ENCODE data around the gene TMEM123.
A peak's percentile ranks its signal among the peaks of the same experiment; 100 is the strongest.

TMEM123 gene

GRCh38 chr11:102471474-102471873 lies 18.9 kb upstream of the TMEM123 start:
- no peak for DNase-seq (ENCODE audit: low spot score)

DNA sequence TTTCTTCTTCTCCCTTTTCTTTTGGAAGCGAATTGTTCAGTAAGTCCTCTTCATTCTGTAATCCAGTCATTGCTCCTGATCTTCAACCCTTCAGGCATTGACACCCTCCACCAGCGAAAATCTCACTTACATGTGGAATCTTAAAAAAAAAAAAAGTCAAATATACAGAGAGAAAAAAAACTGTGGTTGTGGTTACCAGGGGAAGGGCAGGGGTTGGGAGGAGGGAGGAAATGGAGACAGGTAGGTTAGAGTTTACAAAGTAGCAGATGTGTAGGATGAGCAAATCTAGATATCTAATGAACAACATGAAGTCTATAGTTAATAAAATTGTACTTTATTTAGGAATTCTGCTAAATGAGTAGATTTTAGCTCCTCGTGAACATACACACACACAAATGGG lies 17.7 kb upstream of the TMEM123 start:
- DNase-seq (ENCODE audit: low spot score): no peak

DNA sequence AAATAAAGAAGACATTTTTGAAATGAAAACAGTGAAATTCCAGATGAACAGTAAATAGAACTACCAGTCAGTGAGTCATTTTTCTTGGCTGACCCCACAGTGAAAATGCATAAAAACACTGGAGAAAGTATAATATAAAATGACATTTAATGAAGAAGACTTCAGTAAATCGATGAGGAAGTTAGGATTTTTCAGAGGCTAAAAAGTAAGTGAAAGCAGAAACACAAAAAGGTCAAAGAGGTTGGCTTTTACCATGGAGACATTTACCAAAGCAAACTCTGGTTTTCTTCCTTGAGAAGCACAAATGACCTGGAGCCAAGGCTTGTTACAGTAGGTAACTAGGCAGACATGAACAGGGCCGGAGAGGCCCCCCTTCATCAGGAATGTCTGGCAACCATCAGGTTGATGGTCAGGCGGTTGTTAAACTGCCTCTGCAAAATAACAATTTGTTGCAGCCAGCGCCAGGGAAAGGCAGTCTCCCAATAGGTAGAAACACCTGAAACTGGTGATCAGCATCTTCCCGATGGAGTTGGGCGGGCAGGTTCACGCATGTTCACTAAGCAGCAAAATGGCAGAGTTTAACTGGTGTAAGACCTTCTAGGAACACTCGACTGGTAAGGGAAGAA lies 16.7 kb upstream of the TMEM123 start:
- no peak for DNase-seq (ENCODE audit: low spot score)

- DNase-seq (ENCODE audit: low spot score): no peak
These were observed 16.1 kb upstream of the TMEM123 start for GRCh38 chr11:102468616-102469195.

- DNase-seq (ENCODE audit: low spot score): no peak
These were observed 15.5 kb upstream of the TMEM123 start for GRCh38 chr11:102467853-102468580.

DNA sequence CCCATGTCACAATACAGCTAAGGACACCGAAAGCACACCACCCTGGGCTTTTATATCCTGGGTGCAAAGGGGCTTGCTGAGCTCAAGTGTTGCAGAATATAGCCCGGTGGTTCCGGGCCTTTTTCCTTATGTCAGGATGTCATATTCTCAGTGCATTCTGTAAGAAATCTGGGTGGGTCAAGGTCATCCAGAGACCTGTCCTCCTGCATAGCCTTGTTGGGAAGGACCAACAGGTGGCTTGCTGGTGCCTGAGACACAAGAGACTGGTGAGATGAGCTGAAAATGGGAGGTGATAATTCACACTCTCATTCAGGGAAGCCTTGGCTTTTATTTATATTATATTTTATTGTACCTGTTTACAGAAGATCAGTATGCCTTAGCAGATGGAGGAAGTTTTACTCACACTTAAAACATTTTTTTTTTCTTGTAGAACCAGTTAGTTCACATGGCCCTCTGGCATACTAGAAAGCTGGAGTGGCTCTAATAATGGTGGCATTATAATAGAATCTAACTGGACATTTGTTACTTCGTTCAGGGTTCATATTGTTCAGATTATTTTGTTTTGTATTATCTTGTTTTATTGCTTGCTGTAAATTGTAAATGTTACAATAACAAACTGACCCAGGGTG lies 14.6 kb upstream of the TMEM123 start:
- no peak for DNase-seq (ENCODE audit: low spot score)

DNA sequence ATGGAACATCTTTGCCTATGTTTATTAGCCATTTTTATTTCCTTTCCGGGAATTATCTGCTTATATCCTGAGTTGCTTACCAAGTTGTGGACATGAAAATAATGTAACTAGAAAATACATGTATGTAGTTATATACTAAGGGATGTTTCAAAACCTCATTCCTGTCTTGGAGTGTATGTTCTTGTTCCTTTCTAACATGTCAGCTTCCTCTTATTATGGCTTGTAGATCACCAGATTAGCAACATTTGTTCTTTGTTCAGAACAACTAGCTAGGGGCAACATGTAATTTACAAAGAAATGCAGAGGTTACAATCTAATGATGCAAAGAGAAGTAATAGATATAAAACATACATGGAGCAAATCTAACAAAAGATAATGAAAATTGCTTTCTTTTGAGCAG lies 13.1 kb upstream of the TMEM123 start:
- DNase-seq (ENCODE audit: low spot score): no peak

DNA sequence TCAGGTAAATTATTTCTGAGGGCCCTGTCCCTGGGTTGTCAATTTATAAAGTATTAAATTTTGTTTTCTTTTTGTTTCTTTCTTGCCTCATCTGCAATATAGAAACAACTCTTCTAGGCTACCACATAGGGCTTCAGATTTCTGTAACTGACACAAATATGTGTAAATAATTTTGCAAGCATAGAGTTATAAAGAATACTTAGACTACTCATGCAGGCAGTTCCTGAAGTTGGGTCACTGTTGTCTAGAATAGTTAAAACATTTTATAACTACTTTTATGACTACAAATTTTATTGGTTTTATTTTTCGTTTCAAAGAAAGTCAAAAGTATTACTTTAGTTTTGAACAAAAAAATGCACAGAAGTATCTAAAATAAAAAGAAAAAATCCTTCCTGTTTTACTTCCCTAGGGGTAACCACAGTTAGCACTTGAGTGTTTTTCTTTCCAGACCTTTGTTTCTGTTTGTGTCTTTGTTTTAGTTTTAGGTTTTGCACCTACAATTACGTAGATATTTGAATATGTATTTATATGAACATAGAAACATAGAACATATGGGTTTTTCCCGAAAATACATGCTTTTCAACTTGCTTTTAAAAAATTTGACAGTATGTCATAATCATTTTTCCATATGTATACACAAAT lies 12.4 kb upstream of the TMEM123 start:
- DNase-seq (ENCODE audit: low spot score): no peak

DNA sequence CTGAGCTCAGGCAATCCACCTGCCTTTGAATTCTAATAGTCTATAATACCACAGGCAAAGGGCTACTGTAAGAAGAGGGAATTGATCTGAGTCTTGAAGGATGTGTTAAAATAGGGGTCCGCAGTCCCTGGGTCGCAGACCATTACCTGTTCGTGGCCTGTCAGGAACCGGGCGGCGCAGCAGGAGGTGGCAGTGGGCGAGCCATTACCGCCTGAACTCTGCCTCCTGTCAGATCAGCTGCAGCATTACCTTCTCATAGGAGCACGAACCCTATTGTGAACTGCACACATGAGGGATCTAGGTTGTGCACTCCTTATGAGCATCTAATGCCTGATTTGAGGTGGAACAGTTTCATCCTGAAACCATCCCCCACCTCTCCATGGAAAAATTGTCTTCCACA lies 11.5 kb upstream of the TMEM123 start:
- no peak for DNase-seq (ENCODE audit: low spot score)

- DNase-seq (ENCODE audit: low spot score): no peak
These were observed 10.0 kb upstream of the TMEM123 start for GRCh38 chr11:102462610-102463009.

DNA sequence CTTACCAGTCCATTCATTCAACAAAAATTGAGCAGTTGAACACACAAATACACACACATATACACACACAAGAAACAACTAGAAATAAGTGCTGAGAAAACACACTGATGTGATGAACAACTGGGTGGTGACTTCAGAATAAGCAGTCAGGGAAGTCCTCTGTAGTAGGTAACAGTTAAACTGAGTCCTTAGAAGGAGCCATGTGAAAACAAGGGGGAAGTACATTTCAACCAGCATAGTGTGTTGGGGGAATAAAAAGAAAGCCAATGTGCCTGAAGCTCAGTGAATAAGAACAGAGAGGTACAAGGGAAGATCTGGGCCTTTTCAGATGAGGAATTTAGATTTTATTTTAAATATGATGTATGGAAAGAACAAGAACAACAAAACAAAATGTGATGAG lies 6.8 kb upstream of the TMEM123 start:
- no peak for DNase-seq (ENCODE audit: low spot score)

DNA sequence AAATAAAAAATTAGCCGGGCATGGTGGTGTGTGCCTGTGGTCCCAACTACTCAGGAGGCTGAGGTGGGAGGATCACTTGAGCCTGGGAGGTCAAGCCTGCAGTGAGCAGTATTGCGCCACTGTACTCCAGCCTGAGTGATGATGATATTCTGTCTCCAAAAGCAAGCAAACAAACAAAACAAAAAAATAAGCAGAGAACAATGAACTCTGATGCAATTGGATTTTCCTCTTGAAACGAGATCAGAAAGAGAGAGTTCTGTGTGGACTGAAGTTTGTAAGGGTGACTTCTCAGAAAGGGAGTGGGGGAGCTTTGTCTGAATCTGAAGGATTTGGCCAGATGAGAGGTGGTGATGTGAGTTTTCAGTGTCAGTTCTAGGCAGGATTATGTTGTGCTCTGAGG lies 6.0 kb upstream of the TMEM123 start:
- DNase-seq (ENCODE audit: low spot score): no peak

DNA sequence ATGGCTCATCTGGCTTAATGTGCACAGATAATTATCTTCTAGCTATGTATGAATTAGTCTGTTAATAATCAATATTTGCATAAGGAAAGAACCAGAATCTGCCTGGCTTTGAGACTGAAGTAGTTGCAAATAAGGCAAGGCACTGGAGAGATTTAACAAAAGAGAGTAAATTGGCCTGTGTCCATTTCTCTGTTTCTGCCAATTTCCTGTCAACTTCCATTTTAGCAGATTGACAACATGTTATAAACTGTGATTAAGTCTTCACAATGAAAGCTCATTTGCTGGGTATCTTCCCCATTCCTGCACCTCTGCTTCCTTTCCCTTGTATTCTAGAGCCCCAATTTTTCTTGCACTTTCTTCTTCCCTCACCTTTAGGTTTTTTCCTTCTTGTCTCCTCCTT lies 5.3 kb upstream of the TMEM123 start:
- no peak for DNase-seq (ENCODE audit: low spot score)

- DNase-seq (ENCODE audit: low spot score): no peak
These were observed 4.6 kb upstream of the TMEM123 start for GRCh38 chr11:102457056-102457677.

- DNase-seq (ENCODE audit: low spot score): no peak
These were observed 3.8 kb upstream of the TMEM123 start for GRCh38 chr11:102456381-102456780.

DNA sequence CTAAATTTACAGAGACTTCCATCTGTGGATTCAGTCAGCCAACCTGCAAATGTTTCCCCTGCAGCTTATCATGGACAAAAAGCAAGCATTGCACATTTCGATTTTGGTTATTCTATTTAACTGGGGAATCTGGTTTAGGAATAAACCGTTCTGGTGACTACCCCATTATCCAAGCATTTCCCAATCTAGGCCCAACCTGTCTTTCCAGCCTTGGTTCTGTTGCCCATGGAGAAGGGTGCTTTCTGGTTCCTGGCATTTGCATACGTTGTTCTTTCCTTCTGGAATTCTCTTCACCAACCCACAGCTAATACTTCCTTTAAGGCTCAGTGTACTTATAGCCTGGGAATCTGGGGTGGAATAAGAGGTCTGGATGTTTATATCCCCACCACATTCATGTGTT lies 1.4 kb upstream of the TMEM123 start:
- no peak for DNase-seq (ENCODE audit: low spot score)

GRCh38 chr11:102453302-102453695 lies 734 bp upstream of the TMEM123 start:
- DNase-seq (ENCODE audit: low spot score): no peak

DNA sequence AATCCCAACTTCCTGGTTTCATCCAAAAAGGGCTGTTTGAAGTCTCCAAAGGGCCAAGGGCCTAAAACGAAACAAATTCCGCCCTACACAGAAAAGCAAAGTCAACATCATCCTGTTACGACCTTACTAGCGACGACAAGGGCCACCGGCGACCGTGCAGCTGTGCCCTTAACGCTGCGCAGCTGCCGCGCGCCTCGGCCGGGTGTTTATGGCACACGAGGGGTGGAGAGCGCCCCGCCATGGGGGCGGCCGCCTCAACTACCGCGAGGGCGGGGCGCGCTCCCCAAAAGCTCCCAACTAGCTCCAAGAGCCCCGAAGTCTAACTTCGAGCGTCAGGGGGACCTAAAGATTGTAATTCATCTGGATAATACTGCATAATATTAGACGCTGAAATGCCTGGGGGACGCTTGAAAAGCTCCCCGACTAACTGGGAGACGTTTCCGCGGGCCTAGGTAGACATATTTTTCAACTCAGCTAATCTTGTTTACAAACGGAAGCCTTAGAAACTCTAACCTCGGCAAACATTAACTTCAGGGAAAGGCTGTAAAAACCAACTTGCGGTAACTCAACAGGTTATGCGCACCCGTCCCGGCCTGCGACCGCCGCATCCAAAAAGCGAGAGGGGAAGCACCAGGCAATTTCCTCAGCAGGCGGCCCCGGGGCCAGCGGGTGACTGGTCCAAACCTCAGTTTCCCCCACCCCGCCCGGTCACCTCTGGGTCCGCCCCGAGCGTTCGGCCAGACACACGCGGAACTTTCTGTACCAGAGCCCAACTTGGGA lies 694 bp downstream of the TMEM123 start:
- peak; percentile 53 for DNase-seq (ENCODE audit: low spot score)

DNA sequence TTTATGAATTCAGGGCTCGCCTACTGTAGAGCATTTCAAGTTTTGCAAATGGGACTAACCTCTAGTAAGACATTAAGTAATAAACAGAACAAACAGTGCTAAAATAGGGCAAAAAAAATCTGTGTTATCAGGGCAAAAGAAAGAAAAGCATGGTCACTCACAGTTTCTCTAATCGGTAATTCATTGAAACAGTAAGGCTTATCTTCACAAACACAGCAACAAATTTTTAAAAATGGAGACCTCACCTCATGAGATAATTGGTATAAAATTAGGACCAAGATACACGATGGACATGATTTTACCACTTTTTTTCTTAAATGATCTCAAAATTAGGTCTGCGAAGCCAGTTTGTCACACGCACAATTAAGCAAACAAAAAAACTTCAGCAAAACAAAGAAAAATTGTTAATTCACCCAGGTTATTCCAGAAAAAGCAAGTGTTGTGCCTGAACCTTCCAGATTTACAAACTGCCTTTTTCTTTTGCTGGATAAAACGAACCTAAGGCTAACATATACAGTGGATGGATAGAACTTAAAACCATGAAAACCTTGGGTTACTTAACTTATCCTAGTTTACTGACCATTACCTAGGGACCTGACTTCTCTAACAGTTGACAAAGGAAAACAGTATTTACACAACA lies 1.4 kb downstream of the TMEM123 start:
- DNase-seq (ENCODE audit: low spot score): peak; percentile 16

DNA sequence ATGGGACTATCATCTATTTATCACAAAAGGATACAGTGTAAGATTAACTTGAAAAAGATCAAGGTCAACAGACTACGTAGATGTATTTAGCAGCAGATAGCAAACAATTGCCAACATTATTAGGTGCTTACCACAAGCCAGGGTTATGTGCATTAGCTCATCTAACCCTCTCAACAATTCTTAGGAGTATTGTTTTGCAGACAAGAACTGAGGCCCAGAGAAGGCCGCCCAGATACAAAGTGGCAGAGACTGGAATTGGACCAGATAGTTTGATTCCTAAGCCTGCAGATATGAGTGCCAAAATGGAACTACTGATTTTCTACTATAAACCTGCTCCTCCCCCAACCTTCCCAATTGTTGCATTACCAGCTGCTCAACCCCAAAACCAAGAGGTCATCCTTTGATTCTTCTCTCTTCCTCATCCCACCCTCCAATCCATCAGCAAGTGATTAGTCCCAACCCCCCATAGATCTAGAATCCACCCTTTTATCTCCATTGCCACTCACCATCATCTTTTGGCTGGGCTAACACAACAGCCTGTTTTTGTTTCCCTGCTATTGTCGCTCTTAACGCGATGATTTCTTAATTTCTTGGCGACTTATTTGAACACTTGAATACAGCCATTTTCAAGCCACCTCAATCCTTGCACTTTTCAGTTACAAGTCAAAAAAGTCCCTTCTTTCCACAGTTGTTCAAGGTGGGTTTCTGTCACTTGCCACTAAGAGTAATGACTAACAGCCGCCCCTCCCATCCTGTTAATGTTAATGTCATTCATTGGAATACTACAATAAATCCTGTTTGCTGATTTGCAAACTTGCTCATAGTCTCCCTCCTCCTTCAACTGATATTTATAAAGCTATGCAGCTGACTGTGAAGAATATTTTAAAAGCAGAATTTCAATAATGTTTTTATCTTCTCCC lies 2.7 kb downstream of the TMEM123 start:
- DNase-seq (ENCODE audit: low spot score): peak; percentile 22

Measured in kidney capillary endothelial cell (primary cell).